ENCODE measurements around the gene RSPO4. TPM values are rescaled to one million over a fixed set of nuclear protein-coding genes. Genes with fewer than 3 reads are reported as not detected.

The RSPO4 gene
- total and polyA plus RNA-seq, 2 of the 8 experiments (the other 6 are each of a cell fraction or from before 2014, with no cell fraction given): 3.4 to 6.4 TPM

DNA sequence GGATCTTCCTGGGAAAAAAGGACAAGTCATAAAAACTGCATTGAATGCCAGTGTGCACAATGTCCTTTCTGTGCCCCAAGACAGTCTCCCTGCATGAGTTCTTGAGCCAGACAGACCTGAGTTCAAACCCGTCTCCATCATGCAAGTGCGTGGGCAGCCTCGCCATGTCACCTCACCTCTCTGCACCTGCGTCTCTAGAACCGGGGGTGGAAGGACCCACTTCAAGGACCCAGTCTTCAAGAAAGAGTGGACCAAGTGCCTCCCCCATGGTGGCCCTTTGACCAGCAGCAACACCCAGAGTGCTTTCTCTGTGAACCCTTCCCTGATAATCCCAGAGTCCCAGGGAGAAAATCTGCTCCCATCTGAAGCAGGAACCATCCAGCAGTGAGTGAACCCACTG is 62.5 kb downstream of the RSPO4 start:
- Histone ChIP-seq H3K23me2 (ENCODE audit: low read depth, low read length) (no peaks in the 10 kb centered on the region), H2AFZ (ENCODE audit: low read length) (no peak overlapping the region), H3K23ac (ENCODE audit: insufficient read length) (no peak overlapping the region), H3K27ac (ENCODE audit: low read depth, low read length) (no peak overlapping the region), H4K8ac (ENCODE audit: extremely low read depth, insufficient read depth, low read length) (no peak overlapping the region), H2BK20ac (ENCODE audit: low read length) (no peak overlapping the region), H4K91ac (replicated peaks; ENCODE audit: insufficient read length, low read length) (no peak overlapping the region), H3K56ac (replicated peaks; ENCODE audit: insufficient read length, low read depth, low read length) (no peak overlapping the region), H2BK5ac (ENCODE audit: low read depth, low read length) (no peak overlapping the region), H2BK120ac (replicated peaks; ENCODE audit: low read depth, low read length) (no peak overlapping the region), H3K18ac (ENCODE audit: extremely low read depth, low read length) (no peak overlapping the region), H3K9ac (replicated peaks in 1 of 4; ENCODE audit: extremely low read depth in 1 of 4, low read depth in 3 of 4, low read length in 3 of 4) (no peak overlapping the region), H3K79me1 (ENCODE audit: low read depth, low read length) (no peaks in the 10 kb centered on the region), H4K20me1 (replicated peaks in 1 of 2; ENCODE audit: control insufficient read depth in 1 of 2, insufficient read depth in 2 of 2, low read length in 2 of 2) (no peaks in the 10 kb centered on the region), H2BK15ac (ENCODE audit: low read length) (0 out of 2 replicates have a peak overlapping the region, but pooled peaks have one; percentile 46), H3K27me3 (replicated peaks in 1 of 4; ENCODE audit: control insufficient read depth in 3 of 4, extremely low read depth in 1 of 4, insufficient read depth in 3 of 4, low read length in 3 of 4) (no peaks in the 10 kb centered on the region), H3K4me1 (replicated peaks in 1 of 4; ENCODE audit: control insufficient read depth in 3 of 4, insufficient read depth in 4 of 4, low read length in 3 of 4) (peaks cover 0 to 7% (median 4%) of the 10 kb centered on the region in 4 experiments; a peak in 5 of 7 replicates), H3K4ac (replicated peaks; ENCODE audit: insufficient read length, low read depth, low read length) (no peak overlapping the region), H3K36me3 (ENCODE audit: control insufficient read depth in 2 of 4, insufficient read depth in 4 of 4, low read length in 3 of 4) (no peaks in the 10 kb centered on the region), H2AK5ac (ENCODE audit: low read depth, low read length) (no peak overlapping the region), H3K14ac (ENCODE audit: insufficient read length) (no peak overlapping the region), H3K79me2 (ENCODE audit: control insufficient read depth in 1 of 2, insufficient read depth in 2 of 2, low read length in 2 of 2) (no peaks in the 10 kb centered on the region), H3K4me2 (ENCODE audit: insufficient read depth in 1 of 2, low read depth in 2 of 2, low read length in 2 of 2) (no peak overlapping the region), H3K4me3 (ENCODE audit: extremely low read depth in 1 of 4, insufficient read depth in 2 of 4, low read depth in 3 of 4, low read length in 4 of 4) (no peak overlapping the region), H4K5ac (ENCODE audit: insufficient read length, low read depth, low read length) (no peak overlapping the region), H2BK12ac (ENCODE audit: low read depth, low read length) (no peak overlapping the region; the same call in 1 of the 2 replicates), H3K9me3 (ENCODE audit: insufficient read depth in 2 of 2, low read depth in 1 of 2, low read length in 1 of 2) (no peaks in the 10 kb centered on the region)
- ChIA-PET POLR2A (ENCODE audit: partially characterized antibody) (no interaction called here), CTCF (ENCODE audit: partially characterized antibody) (interaction anchor here (5.0 to 8.5 kb wide), 2 partner anchors 17 kb away, joined by 45 to 83 read pairs; no protein-coding TSS in a partner anchor)
- no peak for TF ChIP-seq CBX5 (IDR thresholded peaks at IDR 0.05; ENCODE audit: low read depth, low read length)
- no peak for TF ChIP-seq MAFK (IDR thresholded peaks at IDR 0.05; ENCODE audit: low read depth, low read length)
- no peak for TF ChIP-seq TBP (IDR thresholded peaks at IDR 0.05; ENCODE audit: low read depth, low read length)
- TF ChIP-seq RBBP5 (IDR thresholded peaks at IDR 0.05; ENCODE audit: borderline replicate concordance, low read depth, low read length): no peak
- no peak for TF ChIP-seq TCF12 (IDR thresholded peaks at IDR 0.05; ENCODE audit: low read depth, low read length)
- 86% methylated on average over 5 of the region's 5 CpGs; no CpG with 5 or more reads in 1 of the 2 experiments for WGBS, 2 experiments (ENCODE audit: extremely low coverage in 1 of 2, insufficient coverage in 1 of 2, insufficient read length in 1 of 2, insufficient replicate concordance in 2 of 2, low coverage in 1 of 2, low lambda C conversion rate in 2 of 2, missing lambda C conversion rate in 1 of 2)
- no peak for FAIRE-seq
- no peak for DNase-seq (ENCODE audit: low read depth in 1 of 2, low spot score in 2 of 2)

Measured in H1 (cell line).